GM21825 (cell line): ENCODE measurements around the gene SMIM13.

Experiments
- ATAC-seq: cut with Tn5 transposase; IDR thresholded peaks from one replicate; pipeline ENCODE4 v1.9.1; 2021; ENCODE audit warnings: mild to moderate bottlenecking, moderate library complexity; ENCODE audit not compliant: unreplicated experiment

The SMIM13 gene

GRCh38 chr6:11093626-11094410 is at the start of gene SMIM13:
SMIM13 (plus strand) TSS chr6:11093834; CDS start chr6:11094314, 480 bp downstream.
- ATAC-seq = peak; percentile 90

- ATAC-seq = no peak
Observed at GRCh38 chr6:11043961-11044711, 49.5 kb upstream of the SMIM13 start, which contains the start of gene ELOVL2. ELOVL2 (minus strand) TSS chr6:11044305; CDS start chr6:11044230, 75 bp downstream.

DNA sequence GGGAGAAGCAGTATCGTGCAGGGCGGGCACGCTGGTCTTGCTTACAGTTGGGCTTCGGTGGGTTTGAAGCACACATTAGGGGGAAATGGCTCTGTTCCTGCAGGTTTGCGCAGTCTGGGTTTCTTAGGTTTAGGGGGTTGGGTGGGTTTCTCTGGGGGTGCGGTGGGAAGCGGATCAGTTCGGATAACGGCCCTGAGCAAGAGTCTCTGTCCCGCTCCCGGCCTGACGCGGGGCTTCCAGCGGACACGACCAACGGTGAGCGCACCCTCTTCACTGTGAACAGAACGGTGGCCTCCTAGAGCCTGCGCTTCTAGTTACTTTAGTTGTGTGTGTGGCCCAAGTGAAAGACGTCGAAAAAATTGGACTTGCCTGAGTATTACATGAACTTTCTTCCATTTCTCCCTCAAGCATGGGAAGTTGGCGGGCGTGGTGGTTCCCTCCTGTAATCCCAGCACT is 48.9 kb upstream of the SMIM13 start:
- ATAC-seq = no peak

GRCh38 chr6:11050731-11051130 is 42.9 kb upstream of the SMIM13 start:
- no peak for ATAC-seq

- ATAC-seq = no peak
Observed at GRCh38 chr6:11053307-11053706, 40.3 kb upstream of the SMIM13 start.

GRCh38 chr6:11054722-11055121 is 38.9 kb upstream of the SMIM13 start:
- no peak for ATAC-seq

DNA sequence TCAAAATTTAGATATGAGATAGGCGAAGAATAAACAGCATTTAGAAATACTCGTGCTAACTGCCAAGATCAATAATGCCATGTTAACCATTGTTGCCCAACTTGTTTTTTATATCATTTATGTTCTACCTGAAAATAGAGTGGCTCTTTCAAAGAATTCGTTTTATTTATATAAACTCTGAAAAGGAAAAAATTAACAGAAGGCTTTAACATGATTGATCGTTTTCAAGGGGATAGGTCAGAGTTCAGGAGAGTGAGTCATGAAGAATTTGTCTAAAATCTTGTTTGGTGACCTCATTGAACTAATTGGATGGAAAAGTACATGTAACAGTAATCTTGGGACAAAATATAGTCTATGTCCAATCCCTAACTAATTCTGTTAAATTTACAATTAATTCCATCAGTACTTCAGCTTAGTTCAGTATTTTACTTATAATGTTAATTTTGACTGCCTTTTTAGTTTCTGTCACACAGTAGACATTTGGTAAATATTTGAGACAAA is 38.5 kb upstream of the SMIM13 start:
- no peak for ATAC-seq

DNA sequence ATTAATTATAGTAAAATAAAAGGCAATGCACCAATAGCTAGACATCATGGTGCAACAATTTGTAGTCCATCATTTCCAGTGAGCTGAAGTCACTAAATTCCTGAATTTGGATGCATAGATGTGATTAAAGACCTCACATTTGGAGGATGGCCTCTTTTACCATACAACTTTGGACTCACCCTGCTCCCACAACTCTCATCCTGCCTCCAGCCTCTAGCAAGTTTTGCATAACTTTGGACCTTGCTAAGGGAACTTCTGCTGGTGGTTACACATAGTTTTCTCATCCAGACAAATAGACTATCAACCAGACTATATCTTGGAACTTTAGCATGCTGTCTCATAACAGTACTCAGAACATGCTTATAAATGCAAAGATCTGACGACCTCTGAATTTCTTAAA is 36.8 kb upstream of the SMIM13 start:
- ATAC-seq = no peak

- no peak for ATAC-seq
Observed at GRCh38 chr6:11058406-11058805, 35.2 kb upstream of the SMIM13 start.

DNA sequence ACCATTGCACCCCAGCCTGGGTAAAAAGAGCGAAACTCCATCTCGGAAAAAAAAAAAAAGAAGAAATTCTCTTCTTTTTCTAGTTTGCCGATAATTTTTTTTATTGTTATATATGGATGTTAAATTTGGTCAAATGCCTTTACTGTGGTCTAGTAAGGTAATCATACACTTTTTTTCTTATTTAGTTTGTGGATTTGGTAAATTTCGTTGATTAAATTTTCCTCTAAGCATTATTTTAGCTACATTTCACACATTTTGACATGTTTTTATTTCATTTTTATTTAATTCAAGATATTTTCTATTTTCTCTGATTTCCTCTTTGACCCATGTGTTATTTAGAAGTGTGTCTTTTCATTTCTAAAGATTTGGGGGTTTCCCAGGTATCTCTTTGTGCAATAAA is 31.6 kb upstream of the SMIM13 start:
- ATAC-seq = no peak

DNA sequence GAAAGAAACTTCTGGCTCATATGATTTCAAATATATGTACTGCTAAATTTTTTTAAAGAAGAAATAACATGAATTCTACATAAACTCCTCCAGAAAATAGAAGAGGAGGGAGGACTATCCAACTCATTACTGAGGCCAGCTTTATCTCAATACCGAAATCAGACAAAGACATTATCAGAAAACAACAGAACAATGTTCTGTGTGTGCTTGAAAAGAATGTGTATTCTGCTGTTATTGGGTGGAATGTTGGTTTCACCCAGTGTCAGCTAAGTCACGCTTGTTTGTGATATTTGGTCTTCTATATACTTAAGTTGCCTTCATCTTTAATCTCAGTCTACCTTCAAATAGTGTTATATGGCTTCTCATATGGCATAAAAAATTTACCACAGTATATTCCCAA is 30.9 kb upstream of the SMIM13 start:
- ATAC-seq = no peak

DNA sequence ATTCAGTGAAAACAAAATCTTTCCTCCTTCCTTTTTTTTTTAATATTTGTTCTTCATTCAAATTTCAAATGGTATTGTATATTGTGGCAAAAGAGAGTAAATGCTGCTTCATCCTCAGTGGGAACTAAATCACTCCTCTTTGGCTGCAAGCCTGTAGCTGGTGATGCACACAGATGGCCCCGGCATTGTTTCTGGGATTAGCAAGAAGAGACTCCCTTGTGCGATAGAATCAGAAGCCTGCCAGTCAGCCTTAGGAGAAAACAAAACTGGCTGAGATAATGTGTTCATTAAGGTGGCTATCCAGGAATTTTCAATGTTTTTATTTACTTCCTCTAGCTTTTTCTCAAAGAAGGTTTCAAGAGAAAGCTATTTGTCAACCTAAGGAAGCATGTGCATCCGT is 28.8 kb upstream of the SMIM13 start:
- no peak for ATAC-seq

DNA sequence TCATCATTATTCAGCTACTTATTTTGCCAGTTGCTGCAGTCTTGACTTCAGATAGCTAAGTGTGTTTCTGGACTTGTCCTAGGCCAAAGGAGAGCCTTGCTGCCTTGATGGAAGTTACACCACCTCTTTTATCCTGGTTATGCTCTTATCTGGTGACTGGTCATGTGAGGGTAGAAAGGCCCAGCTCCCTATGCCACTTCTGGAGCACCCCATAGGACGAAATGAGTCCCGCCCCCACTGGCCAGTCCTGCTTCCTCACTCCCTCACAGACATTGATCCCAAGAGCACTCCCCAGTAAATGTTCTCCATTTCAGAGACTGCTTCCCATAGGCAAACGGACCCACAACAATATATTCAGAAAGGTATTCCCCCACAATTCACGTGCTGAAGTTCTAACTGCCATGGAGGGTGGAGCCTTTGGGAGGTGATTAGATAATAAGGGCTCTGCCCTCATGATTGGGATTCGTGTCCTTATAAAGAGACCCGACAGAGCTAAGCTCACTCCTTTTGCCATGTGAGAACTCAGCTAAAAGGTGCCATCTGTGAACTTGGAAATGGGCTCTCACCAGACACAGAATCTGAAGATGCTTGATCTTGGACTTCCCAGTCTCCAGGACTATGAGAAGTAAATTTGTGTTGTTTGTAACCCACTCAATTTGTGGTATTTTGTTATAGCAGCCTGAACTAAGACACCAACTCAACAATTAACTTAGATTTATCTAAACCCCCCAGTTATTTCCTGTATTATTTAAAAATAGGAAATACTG is 28.0 kb upstream of the SMIM13 start:
- no peak for ATAC-seq

- ATAC-seq = no peak
Observed at GRCh38 chr6:11066505-11067347, 26.9 kb upstream of the SMIM13 start.

GRCh38 chr6:11067348-11067747 is 26.3 kb upstream of the SMIM13 start:
- ATAC-seq = no peak

GRCh38 chr6:11069760-11070159 is 23.9 kb upstream of the SMIM13 start:
- ATAC-seq = no peak

DNA sequence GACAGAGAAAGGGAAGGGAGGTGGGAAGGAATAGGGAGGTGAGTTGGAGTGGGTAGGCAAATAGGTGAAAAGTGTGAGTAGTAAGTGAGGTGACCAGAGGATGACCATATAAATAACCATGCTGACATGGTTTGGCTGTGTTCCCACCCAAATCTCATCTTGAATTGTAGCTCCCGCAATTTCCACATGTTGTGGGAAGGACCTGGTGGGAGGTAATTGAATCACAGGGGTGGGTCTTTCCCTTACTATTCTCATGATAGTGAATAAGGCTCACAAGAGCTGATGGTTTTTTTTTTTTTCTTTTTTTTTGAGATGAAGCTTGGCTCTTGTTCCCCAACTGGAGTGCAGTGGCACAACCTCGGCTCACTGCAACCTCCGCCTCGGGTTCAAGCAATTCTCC is 21.5 kb upstream of the SMIM13 start:
- no peak for ATAC-seq

- no peak for ATAC-seq
Observed at GRCh38 chr6:11076540-11076939, 17.1 kb upstream of the SMIM13 start.

GRCh38 chr6:11078266-11078665 is 15.4 kb upstream of the SMIM13 start:
- ATAC-seq = no peak

GRCh38 chr6:11080296-11080695 is 13.3 kb upstream of the SMIM13 start:
- no peak for ATAC-seq
